SJSA1 (cell line): Measurements from ENCODE around the gene SETBP1. TPM values are rescaled to one million over a fixed set of nuclear protein-coding genes. Genes with fewer than 3 reads are reported as not detected.

ENCODE experiments used
- DNase-seq, 2 experiments: peaks; one replicate each; pipeline ENCODE4 v3.0.0-alpha.2; 2015 to 2020; ENCODE audit warnings: low spot score in 2 of 2, low read depth in 1 of 2
- H3K27ac ChIP-seq: fragments of 250-450 bp; sonication (Bioruptor Pico); 2 replicates; pipeline ENCODE4 v1.5.1; 2020; ENCODE audit warnings: mild to moderate bottlenecking, moderate library complexity
- H3K27me3 ChIP-seq: fragments of 250-450 bp; sonication (Bioruptor Pico); replicated peaks from 2 replicates; pipeline ENCODE4 v1.5.1; 2020; ENCODE audit warnings: mild to moderate bottlenecking, moderate library complexity
- H3K36me3 ChIP-seq: fragments of 250-450 bp; sonication (Bioruptor Pico); 2 replicates; pipeline ENCODE4 v1.5.1; 2020; ENCODE audit warnings: mild to moderate bottlenecking
- H3K4me1 ChIP-seq: fragments of 250-450 bp; sonication (Bioruptor Pico); replicated peaks from 2 replicates; pipeline ENCODE4 v1.6.1; 2021; ENCODE audit warnings: mild to moderate bottlenecking
- H3K4me3 ChIP-seq: fragments of 250-450 bp; sonication (Bioruptor Pico); 2 replicates; pipeline ENCODE4 v1.5.1; 2020; ENCODE audit warnings: mild to moderate bottlenecking
- H3K9me3 ChIP-seq: fragments of 250-450 bp; sonication (Bioruptor Pico); replicated peaks from 2 replicates; pipeline ENCODE4 v1.5.1; 2020; ENCODE audit warnings: mild to moderate bottlenecking
- total RNA-seq: library from RNA; depleted of rRNA; stranded (reverse); fragments of >200 nt; shearing (Covaris generic); gene quantifications from 2 replicates; pipeline ENCODE4 v1.2.3, GENCODE V29; 2014

The SETBP1 gene
- total RNA-seq, 1 experiment from 2014 or later = 9.9 TPM

GRCh38 chr18:45109271-45109670 lies 428.6 kb downstream of the SETBP1 start:
- Histone ChIP-seq H3K27me3 (no peaks in the 10 kb centered on the region), H3K4me1 (peaks cover 3% of the 10 kb centered on the region; the same call in 1 of the 2 replicates)
- DNase-seq = no peak

GRCh38 chr18:45109706-45110105 lies 429.0 kb downstream of the SETBP1 start:
- no peak for DNase-seq
- Histone ChIP-seq H3K27me3 (peaks cover 2% of the 10 kb centered on the region; the same call in 1 of the 2 replicates), H3K36me3 (no peaks in the 10 kb centered on the region), H3K27ac (no peak overlapping the region), H3K4me1 (peaks cover 3% of the 10 kb centered on the region; the same call in 1 of the 2 replicates), H3K9me3 (no peaks in the 10 kb centered on the region), H3K4me3 (no peak overlapping the region)

More at GRCh38 chr18:45109271-45109670, 428.6 kb downstream of the SETBP1 start:
- no peak overlapping the region for H3K4me3 ChIP-seq
- no peak overlapping the region for H3K27ac ChIP-seq
- no peaks in the 10 kb centered on the region for H3K36me3 ChIP-seq
- no peaks in the 10 kb centered on the region for H3K9me3 ChIP-seq

GRCh38 chr18:45110577-45111501 lies 430.2 kb downstream of the SETBP1 start:
- H3K9me3 ChIP-seq = no peaks in the 10 kb centered on the region
- DNase-seq = no peak
- no peaks in the 10 kb centered on the region for H3K36me3 ChIP-seq
- no peak overlapping the region for H3K4me3 ChIP-seq
- peaks cover 3% of the 10 kb centered on the region; the same call in 1 of the 2 replicates for H3K4me1 ChIP-seq
- H3K27ac ChIP-seq = no peak overlapping the region
- peaks cover 4% of the 10 kb centered on the region; the same call in 1 of the 2 replicates for H3K27me3 ChIP-seq

GRCh38 chr18:45111502-45111848 lies 430.8 kb downstream of the SETBP1 start:
- no peak overlapping the region for H3K27ac ChIP-seq
- no peak for DNase-seq
- no peaks in the 10 kb centered on the region for H3K36me3 ChIP-seq
- H3K4me3 ChIP-seq = no peak overlapping the region
- H3K4me1 ChIP-seq = no peaks in the 10 kb centered on the region
- peaks cover 4% of the 10 kb centered on the region; the same call in 1 of the 2 replicates for H3K27me3 ChIP-seq
- H3K9me3 ChIP-seq = no peaks in the 10 kb centered on the region

GRCh38 chr18:45112682-45113081 lies 432.0 kb downstream of the SETBP1 start:
- Histone ChIP-seq H3K9me3 (no peaks in the 10 kb centered on the region), H3K27ac (no peak overlapping the region), H3K4me1 (no peaks in the 10 kb centered on the region), H3K4me3 (no peak overlapping the region), H3K36me3 (no peaks in the 10 kb centered on the region), H3K27me3 (peaks cover 4% of the 10 kb centered on the region; the same call in 1 of the 2 replicates)
- DNase-seq = no peak

- H3K4me3 ChIP-seq = no peak overlapping the region
- H3K9me3 ChIP-seq = no peaks in the 10 kb centered on the region
- H3K27ac ChIP-seq = no peak overlapping the region
- no peaks in the 10 kb centered on the region for H3K36me3 ChIP-seq
- H3K27me3 ChIP-seq = peaks cover 4% of the 10 kb centered on the region; the same call in 1 of the 2 replicates
- H3K4me1 ChIP-seq = no peaks in the 10 kb centered on the region
- no peak for DNase-seq
These were observed 435.4 kb downstream of the SETBP1 start for GRCh38 chr18:45116116-45116515.
